GM10266 (cell line): ENCODE results near the gene TMEM184A.

Experiments
- DNase-seq: peaks from one replicate; pipeline ENCODE4 v3.0.0; 2012; ENCODE audit errors: extremely low spot score
- TF ChIP-seq, protein P1 (sequence below): IDR thresholded peaks from 2 replicates; pipeline ENCODE4 v1.5.1; 2012; ENCODE audit warnings: mild to moderate bottlenecking, low read depth; ENCODE audit not compliant: control insufficient read depth, insufficient read depth; ENCODE audit errors: missing control alignments

The TMEM184A gene

DNA sequence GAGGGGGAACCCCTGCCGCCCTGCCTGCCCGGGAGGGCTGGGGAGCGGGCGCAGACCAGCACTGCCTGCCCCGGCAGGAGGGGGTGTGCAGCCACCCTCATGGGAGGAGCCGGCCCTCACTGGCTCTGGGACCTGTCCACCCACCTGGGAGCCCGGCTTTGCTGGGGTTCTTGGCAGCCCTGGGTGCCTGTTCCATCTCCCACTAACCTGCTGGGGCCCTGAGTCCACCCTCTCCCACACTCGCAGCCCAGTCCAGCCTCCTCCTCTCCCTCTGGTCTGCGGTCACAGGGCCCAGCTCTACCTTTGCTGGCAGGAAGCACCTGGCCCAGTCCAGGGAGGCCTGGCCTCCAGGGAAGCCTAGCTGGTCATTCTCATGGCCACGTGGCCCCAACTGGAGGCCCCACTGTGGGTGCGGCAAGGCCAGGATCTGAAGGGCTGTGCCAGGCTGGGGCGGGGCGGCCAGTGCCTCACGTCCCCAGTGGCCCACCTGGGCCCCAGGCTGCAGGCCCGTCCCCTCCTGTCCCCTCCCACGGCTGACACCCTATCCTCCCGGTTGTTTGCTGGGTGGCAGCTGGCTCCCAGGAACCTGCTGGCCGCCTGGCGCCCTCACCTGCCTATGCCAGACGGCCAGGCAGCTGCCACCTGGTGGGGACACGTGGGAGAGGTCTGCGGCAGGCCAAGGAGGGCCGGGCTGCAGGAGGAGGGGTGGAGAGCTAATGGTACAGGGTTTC, at the start of gene TMEM184A:
Gene TMEM184A (minus strand): TSS at position 393 of the 731 bp plus-strand sequence. CDS start 721 bp downstream, outside the sequence.
- no peak for DNase-seq
- TF ChIP-seq, protein P1, sequence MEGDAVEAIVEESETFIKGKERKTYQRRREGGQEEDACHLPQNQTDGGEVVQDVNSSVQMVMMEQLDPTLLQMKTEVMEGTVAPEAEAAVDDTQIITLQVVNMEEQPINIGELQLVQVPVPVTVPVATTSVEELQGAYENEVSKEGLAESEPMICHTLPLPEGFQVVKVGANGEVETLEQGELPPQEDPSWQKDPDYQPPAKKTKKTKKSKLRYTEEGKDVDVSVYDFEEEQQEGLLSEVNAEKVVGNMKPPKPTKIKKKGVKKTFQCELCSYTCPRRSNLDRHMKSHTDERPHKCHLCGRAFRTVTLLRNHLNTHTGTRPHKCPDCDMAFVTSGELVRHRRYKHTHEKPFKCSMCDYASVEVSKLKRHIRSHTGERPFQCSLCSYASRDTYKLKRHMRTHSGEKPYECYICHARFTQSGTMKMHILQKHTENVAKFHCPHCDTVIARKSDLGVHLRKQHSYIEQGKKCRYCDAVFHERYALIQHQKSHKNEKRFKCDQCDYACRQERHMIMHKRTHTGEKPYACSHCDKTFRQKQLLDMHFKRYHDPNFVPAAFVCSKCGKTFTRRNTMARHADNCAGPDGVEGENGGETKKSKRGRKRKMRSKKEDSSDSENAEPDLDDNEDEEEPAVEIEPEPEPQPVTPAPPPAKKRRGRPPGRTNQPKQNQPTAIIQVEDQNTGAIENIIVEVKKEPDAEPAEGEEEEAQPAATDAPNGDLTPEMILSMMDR = peak; percentile 40

DNA sequence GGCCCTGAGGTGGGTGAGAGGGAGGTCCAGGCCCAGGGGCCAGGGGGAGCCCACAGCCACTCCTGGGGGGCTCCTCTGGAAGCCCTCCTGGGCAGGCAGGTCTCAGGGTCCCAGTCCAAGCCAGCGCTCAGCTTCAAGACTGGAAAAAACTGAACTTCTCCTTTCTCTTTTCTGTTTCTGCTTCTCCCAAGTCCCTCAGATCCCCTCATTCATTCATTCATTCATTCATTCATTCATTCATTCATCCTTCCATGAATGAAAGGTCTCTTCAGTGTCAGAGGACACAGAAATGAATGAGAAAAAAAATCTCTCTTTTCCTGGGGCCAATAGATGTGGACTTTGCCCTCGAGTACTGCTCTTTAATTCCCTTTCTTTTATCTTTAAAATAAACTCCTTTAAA, 48.4 kb upstream of the TMEM184A start:
- TF ChIP-seq, protein P1 = no peak
- DNase-seq = no peak

GRCh38 chr7:1603346-1604225, 47.6 kb upstream of the TMEM184A start:
- no peak for DNase-seq
- TF ChIP-seq, protein P1 = no peak

GRCh38 chr7:1602386-1602785, 46.4 kb upstream of the TMEM184A start:
- TF ChIP-seq, protein P1 = no peak
- DNase-seq = no peak

DNA sequence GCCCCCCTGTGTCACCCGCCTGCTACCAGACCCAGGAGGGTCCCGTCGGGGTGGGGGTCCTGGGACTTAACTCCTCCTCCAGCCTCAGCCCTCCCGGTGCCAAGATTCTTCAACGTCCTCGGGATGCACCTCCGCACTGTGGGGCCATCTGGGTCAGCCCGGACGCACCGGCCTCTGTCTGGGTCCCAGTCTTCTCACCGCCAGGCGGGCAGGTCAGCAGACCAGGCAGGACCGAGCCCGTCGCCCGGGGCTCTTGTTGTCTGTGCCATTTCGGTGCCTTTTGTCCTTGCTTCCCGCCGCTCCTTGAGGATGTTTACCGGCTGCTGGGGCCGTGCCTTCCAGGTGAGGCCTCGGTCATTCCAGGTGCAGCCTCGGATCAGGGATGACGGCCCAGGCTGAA, 46.0 kb upstream of the TMEM184A start:
- TF ChIP-seq, protein P1 = no peak

GRCh38 chr7:1599640-1600395, 43.8 kb upstream of the TMEM184A start:
- TF ChIP-seq, protein P1 = no peak
- no peak for DNase-seq

More for the DNA sequence above, 46.0 kb upstream of the TMEM184A start:
- DNase-seq = no peak
